ENCODE measurements around the gene PEX5L.

- TF ChIP-seq NFYB (CRISPR knock-in tag; conservative IDR thresholded peaks at IDR 0.05; ENCODE audit: low read depth) (no peak), CTCF (IDR thresholded peaks at IDR 0.05) (no peak), ZNF121 (CRISPR knock-in tag; IDR thresholded peaks at IDR 0.05) (no peak), ZBTB21 (CRISPR knock-in tag; IDR thresholded peaks at IDR 0.05; ENCODE audit: borderline replicate concordance) (no peak), E2F1 (CRISPR knock-in tag; IDR thresholded peaks at IDR 0.05) (no peak), ZNF423 (CRISPR knock-in tag; IDR thresholded peaks at IDR 0.05) (no peak), RELA (CRISPR knock-in tag; IDR thresholded peaks at IDR 0.05; ENCODE audit: borderline replicate concordance) (no peak), ZNF532 (CRISPR knock-in tag; IDR thresholded peaks at IDR 0.05; ENCODE audit: borderline replicate concordance) (no peak), FOXP1 (CRISPR knock-in tag; IDR thresholded peaks at IDR 0.05; ENCODE audit: borderline replicate concordance) (no peak)
- TF ChIP-seq, protein P1, sequence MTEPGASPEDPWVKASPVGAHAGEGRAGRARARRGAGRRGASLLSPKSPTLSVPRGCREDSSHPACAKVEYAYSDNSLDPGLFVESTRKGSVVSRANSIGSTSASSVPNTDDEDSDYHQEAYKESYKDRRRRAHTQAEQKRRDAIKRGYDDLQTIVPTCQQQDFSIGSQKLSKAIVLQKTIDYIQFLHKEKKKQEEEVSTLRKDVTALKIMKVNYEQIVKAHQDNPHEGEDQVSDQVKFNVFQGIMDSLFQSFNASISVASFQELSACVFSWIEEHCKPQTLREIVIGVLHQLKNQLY (CRISPR knock-in tag; IDR thresholded peaks at IDR 0.05) = no peak
- TF ChIP-seq, protein P2, sequence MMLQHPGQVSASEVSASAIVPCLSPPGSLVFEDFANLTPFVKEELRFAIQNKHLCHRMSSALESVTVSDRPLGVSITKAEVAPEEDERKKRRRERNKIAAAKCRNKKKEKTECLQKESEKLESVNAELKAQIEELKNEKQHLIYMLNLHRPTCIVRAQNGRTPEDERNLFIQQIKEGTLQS (CRISPR knock-in tag; conservative IDR thresholded peaks at IDR 0.05) = no peak
- TF ChIP-seq, protein P3, sequence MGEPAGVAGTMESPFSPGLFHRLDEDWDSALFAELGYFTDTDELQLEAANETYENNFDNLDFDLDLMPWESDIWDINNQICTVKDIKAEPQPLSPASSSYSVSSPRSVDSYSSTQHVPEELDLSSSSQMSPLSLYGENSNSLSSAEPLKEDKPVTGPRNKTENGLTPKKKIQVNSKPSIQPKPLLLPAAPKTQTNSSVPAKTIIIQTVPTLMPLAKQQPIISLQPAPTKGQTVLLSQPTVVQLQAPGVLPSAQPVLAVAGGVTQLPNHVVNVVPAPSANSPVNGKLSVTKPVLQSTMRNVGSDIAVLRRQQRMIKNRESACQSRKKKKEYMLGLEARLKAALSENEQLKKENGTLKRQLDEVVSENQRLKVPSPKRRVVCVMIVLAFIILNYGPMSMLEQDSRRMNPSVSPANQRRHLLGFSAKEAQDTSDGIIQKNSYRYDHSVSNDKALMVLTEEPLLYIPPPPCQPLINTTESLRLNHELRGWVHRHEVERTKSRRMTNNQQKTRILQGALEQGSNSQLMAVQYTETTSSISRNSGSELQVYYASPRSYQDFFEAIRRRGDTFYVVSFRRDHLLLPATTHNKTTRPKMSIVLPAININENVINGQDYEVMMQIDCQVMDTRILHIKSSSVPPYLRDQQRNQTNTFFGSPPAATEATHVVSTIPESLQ (CRISPR knock-in tag; IDR thresholded peaks at IDR 0.05) = no peak
Measured at GRCh38 chr3:179807588-179807987, 229.1 kb downstream of the PEX5L start.

Measured in WTC11 (cell line).